Measurements from ENCODE around the gene DHX30.

The DHX30 gene

DNA sequence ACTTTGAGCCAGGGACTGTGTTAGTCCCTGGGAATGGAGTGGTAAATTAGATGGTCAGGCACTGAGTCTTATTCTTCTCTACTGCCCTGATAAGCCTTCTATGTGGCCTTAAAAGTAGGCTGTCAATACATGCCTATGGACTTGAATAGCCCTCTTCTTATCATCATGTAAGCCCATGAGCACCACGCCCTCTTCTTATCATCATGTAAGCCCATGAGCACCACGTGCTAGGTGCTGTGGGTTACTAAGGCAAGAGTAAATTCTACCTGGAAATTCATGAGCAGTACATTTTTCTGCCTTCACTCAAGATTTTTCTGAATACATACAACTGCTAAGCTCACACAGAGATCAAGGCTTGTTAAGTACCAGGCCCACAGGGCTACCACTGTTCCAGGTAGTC, 68.5 kb downstream of the DHX30 start:
- no peak overlapping the region for H3K4me3 ChIP-seq (ENCODE audit: low read length)
- no peak for DNase-seq (ENCODE audit: low read depth)
- TF ChIP-seq, protein P1, sequence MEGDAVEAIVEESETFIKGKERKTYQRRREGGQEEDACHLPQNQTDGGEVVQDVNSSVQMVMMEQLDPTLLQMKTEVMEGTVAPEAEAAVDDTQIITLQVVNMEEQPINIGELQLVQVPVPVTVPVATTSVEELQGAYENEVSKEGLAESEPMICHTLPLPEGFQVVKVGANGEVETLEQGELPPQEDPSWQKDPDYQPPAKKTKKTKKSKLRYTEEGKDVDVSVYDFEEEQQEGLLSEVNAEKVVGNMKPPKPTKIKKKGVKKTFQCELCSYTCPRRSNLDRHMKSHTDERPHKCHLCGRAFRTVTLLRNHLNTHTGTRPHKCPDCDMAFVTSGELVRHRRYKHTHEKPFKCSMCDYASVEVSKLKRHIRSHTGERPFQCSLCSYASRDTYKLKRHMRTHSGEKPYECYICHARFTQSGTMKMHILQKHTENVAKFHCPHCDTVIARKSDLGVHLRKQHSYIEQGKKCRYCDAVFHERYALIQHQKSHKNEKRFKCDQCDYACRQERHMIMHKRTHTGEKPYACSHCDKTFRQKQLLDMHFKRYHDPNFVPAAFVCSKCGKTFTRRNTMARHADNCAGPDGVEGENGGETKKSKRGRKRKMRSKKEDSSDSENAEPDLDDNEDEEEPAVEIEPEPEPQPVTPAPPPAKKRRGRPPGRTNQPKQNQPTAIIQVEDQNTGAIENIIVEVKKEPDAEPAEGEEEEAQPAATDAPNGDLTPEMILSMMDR (IDR thresholded peaks at IDR 0.05; ENCODE audit: insufficient read depth, low read depth, low read length, missing control alignments) = no peak

DNA sequence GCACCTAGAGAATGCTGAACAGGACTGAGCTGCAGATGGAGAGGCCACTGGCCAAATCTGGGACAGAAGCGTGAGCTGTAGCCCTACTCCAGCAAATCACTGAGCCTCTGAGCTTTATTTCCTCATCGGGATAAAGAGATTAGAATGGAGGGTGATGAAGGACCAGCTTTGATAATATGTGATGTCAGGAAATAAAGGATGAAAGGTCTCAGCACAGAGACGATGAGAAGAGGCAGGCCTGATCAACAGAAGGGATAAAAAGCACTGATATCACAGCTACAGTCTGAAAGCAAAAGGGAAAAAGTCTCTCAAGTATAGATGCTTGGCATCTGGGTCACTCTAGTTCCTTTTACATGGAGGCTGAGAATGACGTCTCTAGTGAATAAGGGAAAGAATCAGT, 70.0 kb downstream of the DHX30 start:
- no peak for DNase-seq (ENCODE audit: low read depth)
- no peak overlapping the region for H3K4me3 ChIP-seq (ENCODE audit: low read length)
- TF ChIP-seq, protein P1 (IDR thresholded peaks at IDR 0.05; ENCODE audit: insufficient read depth, low read depth, low read length, missing control alignments) = no peak

GRCh38 chr3:47874438-47874837, 71.5 kb downstream of the DHX30 start:
- H3K4me3 ChIP-seq (ENCODE audit: low read length) = no peak overlapping the region
- TF ChIP-seq, protein P1 (IDR thresholded peaks at IDR 0.05; ENCODE audit: insufficient read depth, low read depth, low read length, missing control alignments) = no peak
- DNase-seq (ENCODE audit: low read depth) = no peak

- TF ChIP-seq, protein P1 (IDR thresholded peaks at IDR 0.05; ENCODE audit: insufficient read depth, low read depth, low read length, missing control alignments) = no peak
- peak; percentile 90 for DNase-seq (ENCODE audit: low read depth)
- no peak overlapping the region for H3K4me3 ChIP-seq (ENCODE audit: low read length)
These were observed 72.0 kb downstream of the DHX30 start for GRCh38 chr3:47874913-47875312.

- TF ChIP-seq, protein P1 (IDR thresholded peaks at IDR 0.05; ENCODE audit: insufficient read depth, low read depth, low read length, missing control alignments) = no peak
- DNase-seq (ENCODE audit: low read depth) = peak; percentile 22
- H3K4me3 ChIP-seq (ENCODE audit: low read length) = no peak overlapping the region
These were observed 74.4 kb downstream of the DHX30 start for GRCh38 chr3:47877290-47877689.

DNA sequence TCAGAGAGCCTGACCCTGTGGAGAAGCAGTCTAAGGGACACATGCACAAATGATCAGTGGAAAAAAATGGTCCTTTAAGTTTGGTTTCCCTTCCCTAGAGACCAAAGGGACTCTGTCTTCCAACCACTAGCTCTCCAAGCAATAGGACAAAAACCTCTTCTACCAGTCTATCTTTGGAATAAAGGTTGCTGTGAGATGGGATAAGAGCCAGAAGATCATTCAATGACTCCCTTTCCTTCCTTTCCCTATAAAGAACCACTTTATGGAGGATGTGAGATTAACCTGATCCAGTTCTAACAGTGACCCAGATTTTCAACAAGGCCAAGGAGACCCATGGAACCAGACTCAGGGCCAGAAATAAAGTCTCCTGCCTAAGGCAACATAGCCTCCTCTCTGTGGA, 74.8 kb downstream of the DHX30 start:
- TF ChIP-seq, protein P1 (IDR thresholded peaks at IDR 0.05; ENCODE audit: insufficient read depth, low read depth, low read length, missing control alignments) = no peak
- H3K4me3 ChIP-seq (ENCODE audit: low read length) = no peak overlapping the region
- no peak for DNase-seq (ENCODE audit: low read depth)

DNA sequence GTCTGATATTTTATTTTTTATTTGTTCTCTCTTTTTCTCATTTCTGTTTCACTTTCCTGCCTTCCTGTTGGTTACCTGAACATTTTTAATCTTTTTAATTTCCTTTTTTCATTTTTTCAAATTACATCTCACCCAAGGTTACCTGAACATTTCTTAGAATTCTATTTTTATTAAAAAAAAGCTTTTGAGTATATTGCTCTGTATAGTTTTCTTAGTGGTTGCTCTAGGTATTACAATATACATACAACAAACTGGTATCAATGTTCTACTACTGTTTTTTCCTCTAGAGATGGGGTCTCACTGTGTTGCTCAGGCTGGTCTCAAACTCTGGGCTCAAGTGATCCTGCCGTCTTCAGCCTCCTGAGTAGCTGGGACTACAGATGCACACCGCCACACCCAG, 79.4 kb downstream of the DHX30 start:
- TF ChIP-seq, protein P1 (IDR thresholded peaks at IDR 0.05; ENCODE audit: insufficient read depth, low read depth, low read length, missing control alignments) = no peak
- DNase-seq (ENCODE audit: low read depth) = no peak
- H3K4me3 ChIP-seq (ENCODE audit: low read length) = no peak overlapping the region
